RWPE1 (cell line): Measurements from ENCODE around the gene LAMA3.
A peak's percentile ranks its signal among the peaks of the same experiment; 100 is the strongest.

Experiments
- CTCF ChIA-PET: fragments of 350-600 bp; sonication (Branson Sonifier 250); formaldehyde crosslinking; extraction: SDS; loops from one replicate; lab custom pipeline; 2021; lab: Yijun Ruan, JAX
- POLR2A ChIA-PET: fragments of 400-600 bp; formaldehyde crosslinking; extraction: SDS; loops from one replicate; lab custom pipeline; 2020; ENCODE audit warnings: antibody characterized with exemption; ENCODE audit not compliant: low non-redundant PET; lab: Yijun Ruan, JAX
- DNase-seq: peaks from one replicate; pipeline ENCODE4 v3.0.0; 2012; ENCODE audit warnings: low spot score
- H3K27ac ChIP-seq: fragments of 450-650 bp; 2 replicates; pipeline ENCODE4 v1.5.1; 2017
- TF ChIP-seq, protein P1 (sequence below): fragments of 450-650 bp; conservative IDR thresholded peaks from 2 replicates; pipeline ENCODE4 v1.5.1; 2017; ENCODE audit warnings: low read depth, mild to moderate bottlenecking

LAMA3 gene

DNA sequence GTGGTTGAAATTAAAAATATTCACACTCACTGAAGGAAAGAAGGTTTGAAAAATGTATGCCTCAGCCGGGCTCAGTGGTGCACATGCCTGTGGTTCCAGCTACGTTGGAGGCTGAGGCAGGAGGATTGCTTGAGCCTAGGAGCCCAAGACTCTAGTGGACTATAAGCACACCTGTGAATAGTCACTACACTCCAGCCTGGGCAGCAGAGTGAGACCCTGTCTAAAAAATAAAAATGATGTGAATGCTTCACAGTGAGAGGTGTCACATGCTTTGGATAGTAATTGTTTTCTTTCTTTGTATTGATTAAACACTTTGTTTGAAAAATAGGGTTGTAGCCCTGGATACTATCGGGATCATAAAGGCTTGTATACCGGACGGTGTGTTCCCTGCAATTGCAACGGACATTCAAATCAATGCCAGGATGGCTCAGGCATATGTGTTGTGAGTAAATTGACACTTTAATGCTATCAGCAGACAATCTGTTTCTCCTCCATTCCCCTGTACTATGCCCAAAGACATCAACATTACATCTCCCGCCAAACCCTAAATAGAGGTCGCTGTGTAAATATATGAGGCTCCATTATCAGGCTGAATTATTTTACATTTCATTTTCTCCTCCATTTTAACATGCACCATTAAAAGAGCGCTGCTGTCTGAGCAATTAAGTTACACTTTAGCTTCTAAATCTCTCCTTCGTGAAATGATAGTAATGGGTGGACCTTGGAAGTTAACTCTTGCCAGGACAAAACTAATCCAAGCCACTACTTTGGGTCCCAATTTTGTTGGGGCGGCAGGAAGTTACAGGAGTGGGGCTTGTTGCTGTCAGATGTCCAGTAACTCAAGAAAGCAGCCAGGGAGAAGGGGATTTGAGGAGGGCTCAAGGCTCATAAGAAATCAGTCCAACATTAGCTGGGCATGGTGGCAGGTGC lies 187.0 kb downstream of the LAMA3 start:
- peak overlapping the region; percentile 63 for H3K27ac ChIP-seq
- TF ChIP-seq, protein P1, sequence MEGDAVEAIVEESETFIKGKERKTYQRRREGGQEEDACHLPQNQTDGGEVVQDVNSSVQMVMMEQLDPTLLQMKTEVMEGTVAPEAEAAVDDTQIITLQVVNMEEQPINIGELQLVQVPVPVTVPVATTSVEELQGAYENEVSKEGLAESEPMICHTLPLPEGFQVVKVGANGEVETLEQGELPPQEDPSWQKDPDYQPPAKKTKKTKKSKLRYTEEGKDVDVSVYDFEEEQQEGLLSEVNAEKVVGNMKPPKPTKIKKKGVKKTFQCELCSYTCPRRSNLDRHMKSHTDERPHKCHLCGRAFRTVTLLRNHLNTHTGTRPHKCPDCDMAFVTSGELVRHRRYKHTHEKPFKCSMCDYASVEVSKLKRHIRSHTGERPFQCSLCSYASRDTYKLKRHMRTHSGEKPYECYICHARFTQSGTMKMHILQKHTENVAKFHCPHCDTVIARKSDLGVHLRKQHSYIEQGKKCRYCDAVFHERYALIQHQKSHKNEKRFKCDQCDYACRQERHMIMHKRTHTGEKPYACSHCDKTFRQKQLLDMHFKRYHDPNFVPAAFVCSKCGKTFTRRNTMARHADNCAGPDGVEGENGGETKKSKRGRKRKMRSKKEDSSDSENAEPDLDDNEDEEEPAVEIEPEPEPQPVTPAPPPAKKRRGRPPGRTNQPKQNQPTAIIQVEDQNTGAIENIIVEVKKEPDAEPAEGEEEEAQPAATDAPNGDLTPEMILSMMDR, result no peak
- POLR2A ChIA-PET, result no interaction called here
- CTCF ChIA-PET, result interaction anchor here (0.6 to 0.7 kb wide), 2 partner anchors 691 to 1218 kb away, joined by 3 to 4 read pairs; no protein-coding TSS in a partner anchor
- no peak for DNase-seq

GRCh38 chr18:23876921-23877320 lies 187.7 kb downstream of the LAMA3 start:
- CTCF ChIA-PET, result no interaction called here

GRCh38 chr18:23877371-23877770 lies 188.1 kb downstream of the LAMA3 start:
- ChIA-PET CTCF (no interaction called here), POLR2A (no interaction called here)
- no peak for DNase-seq
- TF ChIP-seq, protein P1, result no peak
- peak overlapping the region; percentile 65 for H3K27ac ChIP-seq

More at GRCh38 chr18:23876921-23877320, 187.7 kb downstream of the LAMA3 start:
- POLR2A ChIA-PET, result no interaction called here
- TF ChIP-seq, protein P1, result no peak
- no peak for DNase-seq
- peak overlapping the region; percentile 63 for H3K27ac ChIP-seq

GRCh38 chr18:23878336-23878900 lies 189.2 kb downstream of the LAMA3 start:
- TF ChIP-seq, protein P1, result no peak
- DNase-seq, result no peak
- CTCF ChIA-PET, result no interaction called here
- peak overlapping the region; percentile 65 for H3K27ac ChIP-seq
- POLR2A ChIA-PET, result no interaction called here

- CTCF ChIA-PET, result no interaction called here
- H3K27ac ChIP-seq, result peak overlapping the region; percentile 65
- POLR2A ChIA-PET, result no interaction called here
- no peak for DNase-seq
- TF ChIP-seq, protein P1, result no peak
Measured at GRCh38 chr18:23879126-23879525, 189.9 kb downstream of the LAMA3 start.

DNA sequence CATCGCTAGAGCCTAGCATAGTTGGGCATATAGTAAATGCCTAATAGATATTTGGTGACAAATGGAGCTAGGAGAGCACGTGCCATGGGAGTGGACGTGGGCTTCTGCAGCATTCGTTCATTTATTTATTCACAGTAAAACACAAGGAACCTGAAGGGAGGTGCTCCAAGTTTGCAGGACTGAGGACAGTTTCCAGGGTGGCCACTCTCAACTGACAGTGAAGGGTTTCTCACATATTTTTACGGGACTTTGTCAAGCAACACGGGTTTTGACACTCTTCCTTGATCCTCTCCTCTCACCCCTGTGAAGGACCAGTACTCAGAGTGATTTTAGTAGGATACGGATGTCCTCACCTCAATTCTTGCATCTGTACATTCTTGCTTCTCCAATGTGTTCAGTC lies 190.3 kb downstream of the LAMA3 start:
- CTCF ChIA-PET, result no interaction called here
- H3K27ac ChIP-seq, result peak overlapping the region; percentile 65
- TF ChIP-seq, protein P1, result no peak
- POLR2A ChIA-PET, result no interaction called here
- no peak for DNase-seq
